ENCODE results near the gene SOX14. TPM values are rescaled to one million over a fixed set of nuclear protein-coding genes. Genes with fewer than 3 reads are reported as not detected.

SOX14 gene
- total RNA-seq, 1 donor from 2014 or later, result not detected

- peak; percentile 49 for DNase-seq
These were observed 4.5 kb downstream of the SOX14 start for GRCh38 chr3:137768361-137769321.

GRCh38 chr3:137769322-137770065 lies 5.4 kb downstream of the SOX14 start:
- no peak for DNase-seq

- no peak for DNase-seq
These were observed 6.1 kb downstream of the SOX14 start for GRCh38 chr3:137770066-137770834.

- no peak for DNase-seq
These were observed 6.8 kb downstream of the SOX14 start for GRCh38 chr3:137770835-137771399.

- DNase-seq, result no peak
These were observed 7.5 kb downstream of the SOX14 start for GRCh38 chr3:137771401-137772213.

- DNase-seq, result no peak
These were observed 8.3 kb downstream of the SOX14 start for GRCh38 chr3:137772214-137772955.

GRCh38 chr3:137778941-137779340 lies 14.8 kb downstream of the SOX14 start:
- no peak for DNase-seq

- no peak for DNase-seq
These were observed 23.4 kb downstream of the SOX14 start for GRCh38 chr3:137787529-137787928.

- no peak for DNase-seq
These were observed 25.1 kb downstream of the SOX14 start for GRCh38 chr3:137789236-137789635.

GRCh38 chr3:137792626-137793271 lies 28.6 kb downstream of the SOX14 start:
- DNase-seq, result peak; percentile 67

GRCh38 chr3:137796993-137797392 lies 32.9 kb downstream of the SOX14 start:
- DNase-seq, result no peak

GRCh38 chr3:137803215-137803614 lies 39.1 kb downstream of the SOX14 start:
- DNase-seq, result no peak

- DNase-seq, result peak; percentile 30
These were observed 43.9 kb downstream of the SOX14 start for GRCh38 chr3:137807998-137808397.

- DNase-seq, result no peak
These were observed 45.4 kb downstream of the SOX14 start for GRCh38 chr3:137809509-137809908.

- no peak for DNase-seq
These were observed 47.9 kb downstream of the SOX14 start for GRCh38 chr3:137812023-137812422.

GRCh38 chr3:137815251-137815650 lies 51.1 kb downstream of the SOX14 start:
- no peak for DNase-seq
